Type B pancreatic cell (in vitro differentiated cells): ENCODE data around the gene NTRK2. TPM values are rescaled to one million over a fixed set of nuclear protein-coding genes. Genes with fewer than 3 reads are reported as not detected.

Experiments
- DNase-seq: peaks from one replicate; pipeline ENCODE4 v3.0.0; 2021; ENCODE audit warnings: mixed read lengths; ENCODE audit not compliant: unreplicated experiment; ENCODE audit errors: extremely low spot score
- H3K27ac Mint-ChIP-seq: 2 replicates; pipeline ENCODE4 v1.8.0; 2021; ENCODE audit warnings: mild to moderate bottlenecking, mixed read lengths
- H3K27me3 Mint-ChIP-seq: 2 replicates; pipeline ENCODE4 v1.8.0; 2021; ENCODE audit warnings: mixed read lengths
- H3K36me3 Mint-ChIP-seq: 2 replicates; pipeline ENCODE4 v1.8.0; 2021; ENCODE audit warnings: mixed read lengths
- H3K4me1 Mint-ChIP-seq: one replicate; pipeline ENCODE4 v1.8.0; 2021; ENCODE audit warnings: mixed read lengths; ENCODE audit not compliant: unreplicated experiment
- H3K4me3 Mint-ChIP-seq: 2 replicates; pipeline ENCODE4 v1.8.0; 2021; ENCODE audit warnings: mild to moderate bottlenecking, mixed read lengths
- H3K9me3 Mint-ChIP-seq: 2 replicates; pipeline ENCODE4 v1.8.0; 2021; ENCODE audit warnings: mixed read lengths
- CTCF ChIP-seq: fragments of 200-600 bp; sonication (generic); conservative IDR thresholded peaks from 2 replicates; pipeline ENCODE4 v1.5.0; 2021; ENCODE audit warnings: antibody characterized with exemption, mild to moderate bottlenecking
- total RNA-seq: library from RNA; stranded (reverse); gene quantifications from 2 replicates; pipeline ENCODE4 v1.2.1, GENCODE V29; 2021; ENCODE audit warnings: low replicate concordance

NTRK2 gene
- total RNA-seq, 1 donor from 2014 or later: 122 TPM

DNA sequence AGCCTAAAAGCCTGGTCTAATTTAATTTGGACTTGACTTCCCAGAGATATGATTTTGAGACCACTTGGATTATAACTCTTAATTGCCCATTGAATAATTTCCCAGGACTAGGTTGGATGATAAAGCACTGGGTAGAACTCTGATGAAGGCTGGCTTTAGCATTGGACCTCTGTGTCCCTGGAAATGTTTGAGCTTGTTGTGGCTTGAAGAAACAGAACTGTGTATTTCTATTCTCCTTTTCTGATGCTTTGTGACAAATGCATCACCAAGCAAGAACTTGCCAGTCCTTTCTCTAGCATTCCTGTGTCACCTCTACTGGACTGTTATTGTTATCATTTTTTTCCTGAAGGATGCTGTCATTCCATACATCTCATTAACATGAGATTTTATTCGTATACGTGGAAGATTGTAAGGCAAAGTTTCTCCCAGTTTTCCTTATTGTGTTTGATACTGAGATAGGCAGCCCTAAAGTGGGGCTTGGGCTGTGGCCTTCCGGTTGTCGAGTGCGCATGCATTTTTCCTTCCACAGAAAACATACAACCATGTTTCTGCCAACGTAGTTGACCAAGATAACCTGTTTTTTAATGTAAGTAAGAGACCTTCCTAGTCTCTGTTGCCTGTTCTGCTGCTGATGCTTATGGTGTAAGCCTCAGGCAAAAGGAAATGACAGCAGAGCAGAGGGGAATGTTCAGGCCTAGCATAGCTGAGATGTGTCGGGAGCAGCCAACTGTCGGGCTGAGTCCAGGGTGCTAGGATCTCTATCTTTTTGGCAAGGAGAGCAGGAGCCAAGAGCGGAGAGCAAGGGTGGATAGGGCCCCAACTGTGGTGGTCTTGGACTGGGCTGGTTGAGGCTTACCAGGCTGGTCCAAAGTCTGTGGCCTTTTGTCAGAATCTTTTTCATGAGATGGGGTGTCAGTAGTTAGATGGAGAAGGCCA is 2.3 kb downstream of the NTRK2 start:
- Mint-ChIP-seq H3K27me3 (peaks cover 58% of the 10 kb centered on the region), H3K4me3 (peak overlapping the region; percentile 83), H3K27ac (peak overlapping the region; percentile 14), H3K9me3 (no peaks in the 10 kb centered on the region), H3K36me3 (peaks cover 11% of the 10 kb centered on the region), H3K4me1 (peaks cover 16% of the 10 kb centered on the region)
- no peak for DNase-seq
- no peak for TF ChIP-seq CTCF

- no peak for TF ChIP-seq CTCF
- H3K4me1 Mint-ChIP-seq: peaks cover 16% of the 10 kb centered on the region
- no peak overlapping the region for H3K27ac Mint-ChIP-seq
- peaks cover 49% of the 10 kb centered on the region for H3K27me3 Mint-ChIP-seq
- DNase-seq: no peak
- H3K9me3 Mint-ChIP-seq: no peaks in the 10 kb centered on the region
- H3K4me3 Mint-ChIP-seq: peak overlapping the region; percentile 80
- peaks cover 15% of the 10 kb centered on the region for H3K36me3 Mint-ChIP-seq
Observed at GRCh38 chr9:84673806-84674205, 4.3 kb downstream of the NTRK2 start.

GRCh38 chr9:84677080-84677479 is 7.6 kb downstream of the NTRK2 start:
- peak overlapping the region; percentile 51 for H3K4me3 Mint-ChIP-seq
- no peak for DNase-seq
- H3K9me3 Mint-ChIP-seq: peaks cover 6% of the 10 kb centered on the region
- H3K4me1 Mint-ChIP-seq: peaks cover 23% of the 10 kb centered on the region
- no peak for TF ChIP-seq CTCF
- no peak overlapping the region for H3K27ac Mint-ChIP-seq
- H3K36me3 Mint-ChIP-seq: peaks cover 23% of the 10 kb centered on the region
- peaks cover 25% of the 10 kb centered on the region for H3K27me3 Mint-ChIP-seq

DNA sequence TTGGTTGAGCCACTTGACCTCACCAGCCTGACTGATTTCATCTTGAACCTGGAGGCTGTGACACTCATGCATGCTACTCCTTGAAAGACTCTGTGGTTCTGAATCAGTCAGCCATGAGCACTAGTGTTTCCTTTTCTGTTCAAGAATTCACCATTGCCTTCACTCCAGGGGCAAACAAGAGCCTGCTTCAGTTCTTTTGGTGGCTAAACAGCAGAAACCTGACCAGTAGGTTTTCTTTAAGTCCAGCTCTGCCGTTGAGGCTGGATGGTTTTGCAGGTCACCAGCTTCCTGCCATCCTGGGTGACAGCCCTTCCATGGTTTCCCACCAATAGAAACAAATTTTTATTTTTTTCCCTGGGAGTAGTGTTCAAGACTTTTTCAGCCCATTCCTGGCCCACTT is 10.0 kb downstream of the NTRK2 start:
- H3K4me1 Mint-ChIP-seq: peaks cover 22% of the 10 kb centered on the region
- H3K27me3 Mint-ChIP-seq: peaks cover 8% of the 10 kb centered on the region
- TF ChIP-seq CTCF: no peak
- peaks cover 19% of the 10 kb centered on the region for H3K36me3 Mint-ChIP-seq
- H3K9me3 Mint-ChIP-seq: peaks cover 6% of the 10 kb centered on the region
- H3K4me3 Mint-ChIP-seq: no peak overlapping the region
- H3K27ac Mint-ChIP-seq: no peak overlapping the region
- DNase-seq: no peak

DNA sequence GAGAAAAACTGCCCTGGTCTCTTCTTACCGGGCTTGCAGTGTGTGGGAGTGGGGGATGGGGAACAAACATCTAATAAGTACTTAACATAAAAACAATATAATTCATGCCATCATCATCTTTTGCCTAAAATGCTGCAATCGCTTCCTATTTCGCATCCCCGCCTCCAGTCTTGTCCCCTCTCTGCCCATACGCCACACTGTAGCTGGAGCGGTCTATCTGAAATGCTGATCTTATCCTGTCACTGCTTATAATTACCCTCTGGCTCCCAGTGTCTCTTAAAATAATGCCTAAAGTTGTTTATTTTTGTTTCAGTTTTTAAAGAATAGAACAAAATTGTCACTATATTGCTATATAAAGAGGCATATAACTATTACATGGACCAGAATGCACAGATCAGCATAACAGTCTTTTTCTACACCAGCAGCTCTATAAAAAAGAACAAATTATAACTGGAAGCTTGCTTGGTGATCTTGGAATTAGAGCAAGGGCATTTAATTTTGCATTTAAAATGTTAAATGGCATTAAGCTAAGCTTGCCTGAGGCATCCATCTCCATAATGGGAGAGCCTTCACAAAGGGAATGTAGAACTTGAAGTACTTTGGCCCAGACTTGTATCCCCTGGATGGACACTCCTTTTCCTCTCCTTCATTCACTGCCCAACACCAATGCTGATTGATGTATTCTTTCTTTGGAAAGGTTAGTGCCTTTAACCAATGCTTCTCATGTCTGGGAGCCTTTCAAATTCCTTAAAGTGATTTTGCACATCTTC is 12.2 kb downstream of the NTRK2 start:
- H3K27me3 Mint-ChIP-seq: peaks cover 8% of the 10 kb centered on the region
- DNase-seq: no peak
- H3K4me3 Mint-ChIP-seq: no peak overlapping the region
- H3K36me3 Mint-ChIP-seq: peaks cover 19% of the 10 kb centered on the region
- no peak overlapping the region for H3K27ac Mint-ChIP-seq
- peaks cover 11% of the 10 kb centered on the region for H3K4me1 Mint-ChIP-seq
- H3K9me3 Mint-ChIP-seq: peaks cover 6% of the 10 kb centered on the region
- no peak for TF ChIP-seq CTCF
